OCI-LY7 (cell line): ENCODE data around the gene CFAP92. TPM values are rescaled to one million over a fixed set of nuclear protein-coding genes. Genes with fewer than 3 reads are reported as not detected.

ENCODE experiments used
- BruUV-seq: library from RNA; stranded (reverse); fragments of 400-500 nt; replicated peaks from 2 replicates; lab custom pipeline; 2021; lab: Mats Ljungman, UMichigan
- CTCF ChIA-PET: fragments of 300-600 bp; sonication (Branson Sonifier 250); formaldehyde crosslinking; loops from one replicate; lab custom pipeline; 2022; ENCODE audit warnings: antibody characterized with exemption; ENCODE audit not compliant: unreplicated experiment; lab: Charles Lee
- POLR2A ChIA-PET: fragments of 300-600 bp; sonication (Branson Sonifier 250); formaldehyde crosslinking; loops from one replicate; lab custom pipeline; 2022; ENCODE audit warnings: antibody characterized with exemption; lab: Charles Lee
- DNase-seq: peaks from one replicate; pipeline ENCODE4 v3.0.0-alpha.2; 2015; ENCODE audit warnings: low spot score
- H2AFZ ChIP-seq: fragments of 200-600 bp; sonication (generic), shearing (Covaris generic); 2 replicates; pipeline ENCODE4 v1.6.1; 2014; ENCODE audit warnings: mild to moderate bottlenecking, antibody characterized with exemption, low read length, moderate library complexity
- H3K27ac ChIP-seq: fragments of 200-600 bp; sonication (generic); 2 replicates; pipeline ENCODE4 v1.5.1; 2014; ENCODE audit warnings: mixed run types, low read depth, mild to moderate bottlenecking, moderate library complexity, low read length, inconsistent platforms; ENCODE audit not compliant: poor library complexity, severe bottlenecking
- H3K36me3 ChIP-seq: fragments of 200-600 bp; sonication (generic); 2 replicates; pipeline ENCODE4 v1.6.1; 2014; ENCODE audit warnings: mild to moderate bottlenecking, antibody characterized with exemption, low read length, moderate library complexity, mixed read lengths; ENCODE audit not compliant: insufficient read depth
- H3K4me1 ChIP-seq: fragments of 200-600 bp; sonication (generic); 2 replicates; pipeline ENCODE4 v1.5.1; 2014; ENCODE audit warnings: mild to moderate bottlenecking, low read length; ENCODE audit not compliant: insufficient read depth, poor library complexity, severe bottlenecking
- H3K4me2 ChIP-seq: fragments of 200-600 bp; sonication (generic); 2 replicates; pipeline ENCODE4 v1.6.1; 2014; ENCODE audit warnings: mild to moderate bottlenecking, low read length
- H3K4me3 ChIP-seq: fragments of 200-600 bp; sonication (generic); 2 replicates; pipeline ENCODE4 v1.5.1; 2014; ENCODE audit warnings: mild to moderate bottlenecking, low read depth, low read length; ENCODE audit not compliant: poor library complexity, severe bottlenecking
- H3K79me2 ChIP-seq: fragments of 200-600 bp; sonication (generic); 2 replicates; pipeline ENCODE4 v1.6.1; 2016; ENCODE audit warnings: low read depth, mild to moderate bottlenecking, low read length, moderate library complexity, mixed read lengths; ENCODE audit not compliant: insufficient read depth
- H3K9me2 ChIP-seq: fragments of 200-600 bp; sonication (generic); 2 replicates; pipeline ENCODE4 v1.6.1; 2016; ENCODE audit warnings: mild to moderate bottlenecking, low read length, mixed read lengths; ENCODE audit not compliant: insufficient read depth
- H3K9me3 ChIP-seq: fragments of 200-600 bp; sonication (generic); 2 replicates; pipeline ENCODE4 v1.6.1; 2014; ENCODE audit warnings: mild to moderate bottlenecking, mixed run types, low read length, mixed read lengths
- H4K20me1 ChIP-seq: fragments of 200-600 bp; sonication (generic); 2 replicates; pipeline ENCODE4 v1.6.1; 2014; ENCODE audit warnings: mild to moderate bottlenecking, antibody characterized with exemption, low read length, moderate library complexity, mixed read lengths; ENCODE audit not compliant: insufficient read depth
- CTCF ChIP-seq: fragments of 200-600 bp; sonication (generic); conservative IDR thresholded peaks from 2 replicates; pipeline ENCODE4 v1.5.1; 2014; ENCODE audit warnings: mild to moderate bottlenecking, antibody characterized with exemption, low read length, moderate library complexity, mixed read lengths
- EZH2phosphoT487 ChIP-seq: fragments of 200-600 bp; sonication (generic); IDR thresholded peaks from 2 replicates; pipeline ENCODE4 v1.6.1; 2018; ENCODE audit warnings: low read depth, borderline replicate concordance, mild to moderate bottlenecking, mixed run types, antibody characterized with exemption, low read length, moderate library complexity, mixed read lengths
- intact Hi-C: fragments of 100-400 bp; cut with micrococcal nuclease; formaldehyde crosslinking; loops from one replicate; pipeline ENCODE4 v1.10.0; 2022; ENCODE audit not compliant: unreplicated experiment
- total RNA-seq, 2 experiments: library from RNA; depleted of rRNA in 1 of 2; stranded (reverse); fragments of >200 nt in 1 of 2; shearing (Covaris generic) in 1 of 2; gene quantifications; 2 replicates each; pipeline ENCODE4 v1.2.3, GENCODE V29; 2014 to 2022

Gene CFAP92
- total RNA-seq, 2 experiments from 2014 or later, result 0.08 to 0.66 TPM

GRCh38 chr3:128995737-128996136, 1.9 kb upstream of the CFAP92 start:
- Histone ChIP-seq H3K9me2 (no peaks in the 10 kb centered on the region), H4K20me1 (no peaks in the 10 kb centered on the region), H3K4me1 (peaks cover 38% of the 10 kb centered on the region), H3K79me2 (no peaks in the 10 kb centered on the region), H3K4me2 (no peak overlapping the region), H3K9me3 (no peaks in the 10 kb centered on the region), H3K4me3 (no peak overlapping the region), H2AFZ (no peak overlapping the region), H3K36me3 (no peaks in the 10 kb centered on the region), H3K27ac (no peak overlapping the region)
- POLR2A ChIA-PET, result interaction anchor here (1.1 to 1.4 kb wide), 2 partner anchors 64 to 192 kb away, joined by 4 read pairs; no protein-coding TSS in a partner anchor
- no peak for DNase-seq
- no peak for TF ChIP-seq EZH2phosphoT487
- no peak for TF ChIP-seq CTCF
- intact Hi-C loops, result no loop called here
- BruUV-seq, result no TSS peak
- CTCF ChIA-PET, result interaction anchor here (3.2 kb wide), 1 partner anchor 20 kb away, joined by 18 read pairs; no protein-coding TSS in a partner anchor

GRCh38 chr3:128994581-128995546, 988 bp upstream of the CFAP92 start:
- no peak overlapping the region for H3K27ac ChIP-seq
- DNase-seq, result no peak
- CTCF ChIA-PET, result interaction anchor here (1.0 to 3.2 kb wide), 2 partner anchors 21 to 25 kb away, joined by 4 to 18 read pairs; no protein-coding TSS in a partner anchor
- intact Hi-C loops, result no loop called here
- H4K20me1 ChIP-seq, result no peaks in the 10 kb centered on the region
- H3K9me2 ChIP-seq, result no peaks in the 10 kb centered on the region
- peak overlapping the region; percentile 72; the same call in 1 of the 2 replicates for H2AFZ ChIP-seq
- no TSS peak for BruUV-seq
- no peak for TF ChIP-seq EZH2phosphoT487
- TF ChIP-seq CTCF, result no peak
- peaks cover 38% of the 10 kb centered on the region for H3K4me1 ChIP-seq
- no peaks in the 10 kb centered on the region for H3K79me2 ChIP-seq
- no peaks in the 10 kb centered on the region for H3K36me3 ChIP-seq
- peak overlapping the region; percentile 71 for H3K4me2 ChIP-seq
- POLR2A ChIA-PET, result interaction anchor here (0.9 to 1.4 kb wide), 5 partner anchors 9 to 444 kb away, joined by 3 to 5 read pairs (median 4); no protein-coding TSS in a partner anchor
- H3K4me3 ChIP-seq, result peak overlapping the region; percentile 55
- no peaks in the 10 kb centered on the region for H3K9me3 ChIP-seq
